Measurements from ENCODE around the gene NUDT19.

GRCh38 chr19:32709032-32709431, 17.4 kb downstream of the NUDT19 start:
- TF ChIP-seq CTCF (IDR thresholded peaks at IDR 0.05) (no peak), ZFX (IDR thresholded peaks at IDR 0.05; ENCODE audit: borderline replicate concordance) (no peak)
